ENCODE measurements around the gene SLCO1A2.

- TF ChIP-seq EZH2 (IDR thresholded peaks at IDR 0.05) (no peak), POLR2AphosphoS5 (IDR thresholded peaks at IDR 0.05; ENCODE audit: borderline replicate concordance, low read depth, low read length) (no peak)
Observed at GRCh38 chr12:21336656-21337055, 1.9 kb upstream of the SLCO1A2 start.
